Natural killer cell (primary cell): ENCODE measurements around the gene SYNGR3. TPM values are rescaled to one million over a fixed set of nuclear protein-coding genes. Genes with fewer than 3 reads are reported as not detected.

Experiments
- ATAC-seq, 3 donors: fragments of 150-1000 bp in 2 of 3; fragments of 200-7000 bp in 1 of 3; cut with Tn5 transposase; 1 replicate in 1 of 3; 2 replicates in 2 of 3; pipeline ENCODE4 v1.10.0; 2021; ENCODE audit warnings: mild to moderate bottlenecking in 2 of 3, moderate library complexity in 2 of 3
- DNase-seq, 2 donors: peaks; one replicate each; pipeline versions ENCODE4 v3.0.0 to v3.0.0-alpha.2; 2013 to 2021; ENCODE audit warnings: mixed read lengths in 1 of 2
- H3K27ac ChIP-seq: one replicate; pipeline ENCODE4 v1.5.1; 2013; ENCODE audit warnings: mild to moderate bottlenecking, low read length
- H3K27me3 ChIP-seq: one replicate; pipeline ENCODE4 v1.6.1; 2013; ENCODE audit warnings: low read length; ENCODE audit not compliant: control insufficient read depth, insufficient read depth
- H3K36me3 ChIP-seq: one replicate; pipeline ENCODE4 v1.6.1; 2013; ENCODE audit warnings: low read length; ENCODE audit not compliant: control insufficient read depth, insufficient read depth
- H3K4me1 ChIP-seq: one replicate; pipeline ENCODE4 v1.6.1; 2013; ENCODE audit warnings: low read length; ENCODE audit not compliant: control insufficient read depth, insufficient read depth
- H3K4me3 ChIP-seq: one replicate; pipeline ENCODE4 v1.5.1; 2013; ENCODE audit warnings: low read length
- H3K9me3 ChIP-seq: one replicate; pipeline ENCODE4 v1.6.1; 2013; ENCODE audit warnings: low read length; ENCODE audit not compliant: control insufficient read depth, insufficient read depth
- H3K27ac Mint-ChIP-seq, 2 donors: one replicate each; pipeline ENCODE4 v1.8.0; 2022; ENCODE audit warnings: mild to moderate bottlenecking in 2 of 2, mixed read lengths in 2 of 2, moderate library complexity in 1 of 2
- H3K27me3 Mint-ChIP-seq, 2 donors: one replicate each; pipeline ENCODE4 v1.8.0; 2022; ENCODE audit warnings: low read depth in 2 of 2, mixed read lengths in 2 of 2
- H3K36me3 Mint-ChIP-seq: one replicate; pipeline ENCODE4 v1.8.0; 2022; ENCODE audit warnings: mixed read lengths
- H3K4me1 Mint-ChIP-seq, 2 donors: one replicate each; pipeline ENCODE4 v1.8.0; 2022; ENCODE audit warnings: mixed read lengths in 2 of 2
- H3K4me3 Mint-ChIP-seq: one replicate; pipeline ENCODE4 v1.8.0; 2022; ENCODE audit warnings: mild to moderate bottlenecking, moderate library complexity, mixed read lengths
- H3K9me3 Mint-ChIP-seq, 2 donors: one replicate each; pipeline ENCODE4 v1.8.0; 2022; ENCODE audit warnings: mixed read lengths in 2 of 2
- CTCF ChIP-seq: fragments of 200-600 bp; IDR thresholded peaks from one replicate; pipeline ENCODE4 v1.8.0; 2022; ENCODE audit warnings: antibody characterized with exemption
- WGBS: methylation state at CpG from one replicate; pipeline ENCODE4 v1.1.7; 2013; ENCODE audit warnings: missing lambda C conversion rate; ENCODE audit not compliant: insufficient coverage; 5-methylcytosine and 5-hydroxymethylcytosine counted together
- intact Hi-C: fragments of 100-400 bp; cut with micrococcal nuclease; formaldehyde crosslinking; loops from one replicate; pipeline ENCODE4 v1.14.2; 2022
- total RNA-seq, 4 donors: library from RNA; stranded (reverse); fragments of 120-200 nt in 1 of 4; gene quantifications; one replicate each; pipeline versions ENCODE4 v1.2.3 to v1.2.4, GENCODE V29; 2013 to 2022

The SYNGR3 gene
- total RNA-seq: 10 to 100 TPM; 10.3 to 19.3 (median 19.1) TPM
- total RNA-seq (2013): 3.9 TPM

GRCh38 chr16:1989209-1990100 lies at the start of gene SYNGR3:
TSS of gene SYNGR3 (plus strand) at chr16:1989970. CDS start at chr16:1990103, 133 bp downstream.
- Mint-ChIP-seq H3K4me3 (peak within 1 kb of the TSS; percentile 84), H3K27ac (peak within 1 kb of the TSS; percentile 84), H3K9me3 (no peaks in the 10 kb centered on the region), H3K4me1 (peaks cover 0 to 37% of the 10 kb centered on the region in 2 donors), H3K36me3 (no peaks in the 10 kb centered on the region), H3K27me3 (peaks cover 0 to 2% of the 10 kb centered on the region in 2 donors)
- intact Hi-C loops: no loop called here
- Histone ChIP-seq H3K27ac (peak within 1 kb of the TSS; percentile 72), H3K36me3 (peaks cover 10% of the 10 kb centered on the region), H3K4me3 (peak within 1 kb of the TSS; percentile 55), H3K27me3 (peaks cover 2% of the 10 kb centered on the region), H3K4me1 (peaks cover 42% of the 10 kb centered on the region), H3K9me3 (no peaks in the 10 kb centered on the region)
- DNase-seq (peak in 1 of 2 donors; percentile 28), ATAC-seq (no peak)
- WGBS: 12% methylated on average over 67 of the region's 67 CpGs
- no peak for TF ChIP-seq CTCF

- Histone ChIP-seq H3K27me3 (no peaks in the 10 kb centered on the region), H3K4me1 (peaks cover 32% of the 10 kb centered on the region), H3K9me3 (no peaks in the 10 kb centered on the region), H3K27ac (no peak overlapping the region), H3K36me3 (peaks cover 15% of the 10 kb centered on the region), H3K4me3 (no peak overlapping the region)
- no peaks in the 10 kb centered on the region for H3K9me3 Mint-ChIP-seq
- no peak overlapping the region for H3K4me3 Mint-ChIP-seq
- DNase-seq (no peak), ATAC-seq (no peak)
- H3K4me1 Mint-ChIP-seq: peaks cover 6 to 24% of the 10 kb centered on the region in 2 donors
- intact Hi-C loops: no loop called here
- no peaks in the 10 kb centered on the region for H3K27me3 Mint-ChIP-seq
- H3K36me3 Mint-ChIP-seq: no peaks in the 10 kb centered on the region
- TF ChIP-seq CTCF: no peak
- 91% methylated on average over 23 of the region's 23 CpGs for WGBS
- no peak overlapping the region for H3K27ac Mint-ChIP-seq
Observed at GRCh38 chr16:1940273-1941161, 49.3 kb upstream of the SYNGR3 start.

GRCh38 chr16:1941162-1942046 lies 48.4 kb upstream of the SYNGR3 start:
- H3K4me3 ChIP-seq: no peak overlapping the region
- peaks cover 6 to 24% of the 10 kb centered on the region in 2 donors for H3K4me1 Mint-ChIP-seq
- H3K9me3 ChIP-seq: no peaks in the 10 kb centered on the region
- 94% methylated on average over 30 of the region's 30 CpGs for WGBS
- H3K27me3 Mint-ChIP-seq: no peaks in the 10 kb centered on the region
- DNase-seq: no peak
- H3K36me3 ChIP-seq: peaks cover 15% of the 10 kb centered on the region
- no peak overlapping the region for H3K27ac ChIP-seq
- intact Hi-C loops: no loop called here
- no peak overlapping the region for H3K27ac Mint-ChIP-seq
- H3K9me3 Mint-ChIP-seq: no peaks in the 10 kb centered on the region
- no peak for ATAC-seq
- TF ChIP-seq CTCF: no peak
- peaks cover 32% of the 10 kb centered on the region for H3K4me1 ChIP-seq
- H3K4me3 Mint-ChIP-seq: peak overlapping the region; percentile 90
- no peaks in the 10 kb centered on the region for H3K36me3 Mint-ChIP-seq
- no peaks in the 10 kb centered on the region for H3K27me3 ChIP-seq
